Measurements from ENCODE around the gene ZPBP2.

ZPBP2 gene

DNA sequence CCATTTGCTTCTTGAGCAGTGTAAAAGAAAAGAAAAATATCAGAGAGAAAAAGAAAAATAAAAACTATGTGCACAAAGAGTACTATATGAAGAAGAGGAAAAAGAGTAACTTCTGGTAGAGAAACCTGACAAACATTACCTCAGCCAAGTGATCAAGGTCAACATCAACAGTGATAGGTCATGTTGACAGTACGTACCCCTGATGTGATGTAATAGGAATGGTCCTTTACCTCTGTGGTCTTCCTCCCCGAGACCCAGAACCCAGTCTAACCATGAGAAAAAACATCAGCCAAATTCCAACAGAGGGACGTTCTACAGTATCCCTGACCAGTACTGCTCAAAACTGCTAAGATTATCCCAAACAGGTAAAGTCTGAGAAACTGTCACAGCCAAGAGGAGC is 46.0 kb downstream of the ZPBP2 start:
- no peak for DNase-seq (ENCODE audit: low spot score)

DNA sequence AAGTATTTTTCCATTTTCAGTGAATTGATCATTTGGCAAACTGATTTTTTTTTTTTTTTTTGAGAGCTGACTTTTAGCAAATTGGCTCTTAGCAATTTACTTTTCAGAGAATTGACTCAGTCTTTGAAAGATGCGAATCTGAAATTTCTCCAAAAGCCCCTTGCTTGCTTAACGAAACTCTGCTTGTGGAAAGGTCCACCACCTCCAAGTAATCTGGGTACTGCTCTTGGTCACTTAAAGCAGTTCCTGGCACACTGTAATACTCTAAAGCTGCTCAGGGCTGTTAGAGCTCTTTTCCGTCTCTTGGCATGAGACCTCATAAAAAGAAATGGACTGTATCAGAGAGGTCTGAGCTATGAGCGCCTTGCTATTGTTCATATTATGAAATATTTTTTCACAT is 47.6 kb downstream of the ZPBP2 start:
- DNase-seq (ENCODE audit: low spot score) = no peak

DNA sequence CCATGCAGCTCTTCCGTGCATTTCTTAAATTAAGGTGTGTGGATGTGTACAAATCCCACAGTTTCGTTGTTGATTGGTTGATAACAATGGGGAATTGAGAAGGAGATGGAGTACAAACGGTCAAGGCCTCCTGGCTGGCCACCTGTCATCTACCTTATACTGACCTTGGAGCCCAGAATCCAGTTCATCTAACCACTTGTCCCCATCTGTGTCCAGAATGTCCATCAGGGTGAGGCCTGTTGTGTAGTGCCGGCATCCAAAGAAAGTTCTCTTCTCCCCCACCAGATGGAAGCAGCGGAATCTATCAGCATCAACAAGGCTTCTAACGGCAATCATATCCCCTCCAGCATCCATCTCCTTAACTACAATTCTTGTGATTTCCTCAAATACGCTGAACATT is 48.9 kb downstream of the ZPBP2 start:
- DNase-seq (ENCODE audit: low spot score) = no peak

DNA sequence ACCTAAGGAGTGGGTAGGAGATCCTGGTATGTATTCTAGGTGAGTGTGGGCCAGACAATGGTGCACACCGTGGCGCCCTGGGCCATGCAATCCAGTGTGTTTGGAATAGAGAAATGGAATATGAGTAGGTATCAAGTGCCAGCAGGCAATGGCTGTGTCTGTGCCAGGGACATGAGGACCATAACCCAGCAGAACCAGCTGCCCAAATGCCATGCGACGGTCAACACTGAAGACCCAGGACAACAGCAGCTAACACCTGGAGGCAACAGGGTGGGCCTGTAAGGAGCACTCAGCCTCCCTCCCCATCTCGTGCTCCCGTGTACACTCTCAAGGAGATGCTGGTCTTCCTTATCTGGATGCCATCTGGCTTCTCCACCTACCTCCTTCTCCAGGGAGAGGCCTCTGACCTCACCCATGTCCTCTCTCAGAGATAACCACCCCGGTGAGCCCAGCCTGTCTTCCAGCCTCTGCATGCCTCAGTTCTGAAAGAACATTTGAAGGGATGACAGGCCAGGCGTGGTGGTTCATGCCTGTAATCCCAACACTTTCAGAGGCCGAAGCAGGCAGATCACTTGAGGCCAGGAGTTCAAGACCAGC is 51.2 kb downstream of the ZPBP2 start:
- DNase-seq (ENCODE audit: low spot score) = no peak

DNA sequence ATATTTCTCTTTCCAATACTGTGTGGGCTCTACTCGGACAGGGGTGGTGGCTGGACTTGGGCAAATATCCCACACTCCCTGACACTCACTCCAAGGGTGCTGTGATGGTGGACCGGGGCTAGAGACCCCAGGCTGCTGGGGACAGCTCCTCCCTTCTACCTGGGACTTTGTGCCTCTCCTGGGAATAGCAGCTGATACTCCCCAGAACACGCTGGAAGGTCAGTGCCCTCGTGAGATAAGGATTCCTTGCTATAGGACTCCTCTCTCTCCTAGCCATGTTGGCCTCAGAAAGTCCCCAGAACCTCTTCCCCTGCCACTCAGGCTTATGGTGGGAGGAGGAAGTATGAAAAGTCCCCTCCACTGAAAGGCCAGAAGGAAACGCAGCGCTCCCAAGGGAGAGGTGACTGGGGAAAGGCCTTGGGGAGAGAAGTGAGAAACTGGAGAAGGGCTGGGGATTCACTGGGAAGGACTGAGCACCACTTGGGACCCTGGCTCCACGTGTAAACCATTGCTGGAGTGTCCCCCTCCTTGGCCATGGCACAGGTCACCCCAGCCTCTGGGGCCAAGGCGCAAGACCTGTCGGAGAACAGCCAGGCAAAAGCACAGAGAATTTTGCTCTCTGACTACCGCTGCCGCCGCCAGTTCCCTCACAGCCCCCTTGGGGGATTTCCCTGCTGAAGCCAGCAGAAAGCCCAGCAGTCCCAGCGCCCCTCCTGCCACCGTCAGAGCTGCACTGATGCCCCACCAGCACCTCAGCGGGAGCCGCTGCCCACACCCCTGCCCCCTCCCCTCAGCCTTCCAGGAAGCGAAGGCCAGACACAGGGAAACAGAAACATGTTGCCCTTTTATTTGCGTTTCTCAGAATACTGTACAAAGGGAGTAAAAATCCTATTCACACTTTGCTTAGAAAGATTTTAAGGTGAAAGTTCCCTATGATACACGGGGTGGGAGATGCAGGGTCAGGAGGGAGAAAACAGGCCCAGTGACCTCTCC is 52.5 kb downstream of the ZPBP2 start:
- DNase-seq (ENCODE audit: low spot score) = no peak

DNA sequence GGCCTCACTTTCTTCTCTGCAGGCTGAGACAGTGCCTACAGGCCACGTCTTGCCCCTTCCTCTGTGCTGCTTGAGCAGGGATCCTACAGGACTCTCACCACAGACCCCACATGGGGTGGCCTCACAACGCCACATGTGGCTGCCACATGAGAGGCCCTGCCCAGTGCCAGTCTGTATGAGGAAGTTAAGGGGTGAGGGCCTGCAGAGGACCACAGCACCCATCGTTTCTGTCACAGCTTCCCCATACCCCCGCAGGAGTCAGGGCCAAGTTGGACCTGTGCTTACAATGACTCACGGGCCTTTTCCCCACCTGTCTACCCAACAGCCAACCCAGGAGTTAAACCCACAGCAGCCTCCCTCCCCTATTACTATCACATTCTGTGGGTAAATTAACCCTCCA is 53.3 kb downstream of the ZPBP2 start:
- DNase-seq (ENCODE audit: low spot score) = no peak

DNA sequence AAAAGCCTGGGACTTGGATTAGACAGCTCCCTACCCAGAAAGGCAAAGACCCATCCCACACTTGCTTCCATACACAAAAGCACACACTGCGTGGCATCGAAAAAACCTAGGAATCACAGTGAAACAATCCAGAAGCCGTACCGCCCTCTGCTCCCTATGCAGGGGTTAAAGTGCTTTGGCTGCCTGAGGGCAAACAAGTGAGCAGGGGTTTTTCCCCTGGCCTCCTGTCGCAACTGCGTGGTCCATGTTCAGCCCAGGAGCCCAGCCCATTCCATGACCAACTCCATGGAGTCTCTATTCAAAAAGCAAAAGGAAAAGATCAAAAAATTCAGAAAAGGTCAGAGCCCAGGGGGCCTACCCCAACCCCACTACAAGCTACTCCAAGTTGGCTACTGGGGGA is 54.0 kb downstream of the ZPBP2 start:
- no peak for DNase-seq (ENCODE audit: low spot score)

DNA sequence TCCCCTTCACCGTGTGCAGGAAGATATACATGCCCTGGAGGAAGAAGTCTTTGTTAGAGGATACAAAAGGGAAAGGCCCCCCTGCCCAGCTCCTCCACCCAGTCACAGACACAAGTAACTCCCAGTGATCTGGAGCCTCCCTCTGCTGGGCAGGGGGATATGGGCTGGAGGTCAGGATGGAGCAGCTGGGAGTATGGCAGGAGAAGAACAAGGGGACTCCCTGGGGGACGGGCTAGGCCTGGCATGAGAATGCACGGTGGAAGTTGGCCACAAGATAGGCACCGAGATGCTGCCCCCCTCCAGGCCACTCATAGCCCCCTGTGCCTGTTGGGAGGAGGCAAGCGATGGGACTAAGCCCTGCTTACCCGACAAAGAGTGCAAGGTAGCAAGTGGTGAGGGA is 55.2 kb downstream of the ZPBP2 start:
- DNase-seq (ENCODE audit: low spot score) = no peak

DNA sequence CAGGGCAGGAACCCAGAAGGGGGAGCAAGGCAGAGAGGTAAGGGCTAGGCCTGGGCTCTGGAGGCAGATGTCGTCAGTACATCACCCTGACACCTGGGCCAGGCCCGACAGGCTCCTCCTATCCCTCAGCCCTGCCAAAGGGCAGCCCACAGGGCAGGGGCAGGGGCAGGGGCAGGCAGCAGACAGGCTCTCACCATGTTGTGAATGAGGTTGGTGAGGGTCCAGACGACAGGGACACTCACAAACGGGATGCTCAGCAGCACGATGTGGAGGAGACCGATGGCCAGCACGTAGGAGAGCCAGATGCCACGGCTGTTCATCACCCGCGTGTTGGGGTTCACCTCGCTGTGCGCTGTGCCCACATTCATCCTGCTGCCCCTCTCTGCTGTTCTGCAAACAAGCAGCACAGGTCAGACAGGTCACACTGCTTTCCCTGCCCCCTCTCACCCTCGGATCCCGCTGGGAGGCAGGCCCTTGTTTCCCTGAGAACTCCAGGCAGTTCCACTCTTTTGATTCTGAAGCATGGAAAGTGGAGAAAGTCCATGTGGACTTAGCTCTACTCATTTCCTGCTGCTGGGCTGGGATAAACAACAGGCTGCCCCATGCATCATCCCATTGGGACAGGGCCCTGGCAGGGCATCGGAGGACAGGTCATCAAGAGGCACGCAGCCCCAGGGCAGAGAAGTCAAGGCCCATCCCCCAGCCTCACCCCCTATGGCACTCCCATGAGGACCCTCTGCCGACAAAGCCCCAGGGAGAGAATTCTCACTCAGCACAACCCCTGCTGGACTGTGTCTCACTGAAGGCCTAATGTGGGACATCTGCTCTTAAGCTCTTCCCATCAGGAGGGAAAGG is 56.1 kb downstream of the ZPBP2 start:
- DNase-seq (ENCODE audit: low spot score) = no peak

DNA sequence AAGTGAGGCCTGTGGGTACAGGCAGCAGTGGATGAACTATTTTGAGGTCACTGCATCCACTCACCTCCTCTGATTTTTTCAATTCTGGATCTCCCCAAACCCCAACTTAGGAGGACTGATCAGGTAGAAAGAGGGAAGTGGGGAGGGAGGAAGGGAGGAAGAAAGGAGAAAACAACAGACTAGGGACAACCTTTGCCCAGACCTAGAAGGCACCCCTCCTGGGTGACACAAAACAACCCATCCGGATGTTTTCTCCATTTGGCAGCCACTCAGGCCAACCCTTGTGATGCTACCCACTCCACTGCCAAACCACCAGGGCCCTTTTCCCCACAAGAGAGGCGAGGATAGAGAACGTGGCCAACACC is 56.7 kb downstream of the ZPBP2 start:
- DNase-seq (ENCODE audit: low spot score) = no peak

DNA sequence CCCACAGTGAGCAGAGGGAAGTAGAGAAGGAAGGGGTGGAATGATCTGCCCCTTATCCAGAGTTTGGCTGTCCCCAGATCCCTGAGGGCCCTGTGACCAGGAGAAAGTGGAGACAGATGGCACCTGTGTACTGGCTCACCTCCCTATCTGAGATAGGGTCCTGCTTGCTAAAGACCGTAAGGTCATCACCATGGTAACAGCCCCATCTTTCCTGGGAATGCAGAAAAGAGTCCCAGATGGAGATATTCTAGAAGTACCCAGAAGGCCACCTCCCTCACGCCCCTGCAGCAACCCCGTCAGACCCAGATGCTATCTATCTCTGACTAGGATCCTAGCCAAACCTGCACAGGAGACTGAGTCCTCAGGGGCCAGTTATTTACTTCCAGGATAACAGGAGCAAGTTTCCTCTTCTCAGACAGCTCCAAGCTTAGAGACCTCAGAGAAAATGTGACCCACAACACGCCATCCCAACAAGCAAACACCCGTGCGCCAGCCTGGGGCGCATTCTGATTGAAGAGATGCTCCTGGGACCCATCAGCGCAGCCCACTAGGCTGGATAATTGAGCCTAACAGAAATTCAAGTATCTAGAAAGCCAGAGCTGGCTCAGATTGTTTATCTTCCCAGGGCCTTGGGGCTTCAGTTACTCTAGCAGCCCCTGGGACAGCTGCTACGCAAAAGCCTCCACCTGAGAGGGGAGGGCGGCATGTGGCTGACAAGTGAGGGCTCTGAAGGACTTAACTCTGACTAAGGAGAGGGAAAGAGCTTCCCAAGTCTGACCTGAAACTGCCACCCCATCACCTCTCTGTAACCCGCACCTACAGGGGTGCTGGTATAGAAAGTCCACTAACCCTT is 57.5 kb downstream of the ZPBP2 start:
- DNase-seq (ENCODE audit: low spot score) = no peak

DNA sequence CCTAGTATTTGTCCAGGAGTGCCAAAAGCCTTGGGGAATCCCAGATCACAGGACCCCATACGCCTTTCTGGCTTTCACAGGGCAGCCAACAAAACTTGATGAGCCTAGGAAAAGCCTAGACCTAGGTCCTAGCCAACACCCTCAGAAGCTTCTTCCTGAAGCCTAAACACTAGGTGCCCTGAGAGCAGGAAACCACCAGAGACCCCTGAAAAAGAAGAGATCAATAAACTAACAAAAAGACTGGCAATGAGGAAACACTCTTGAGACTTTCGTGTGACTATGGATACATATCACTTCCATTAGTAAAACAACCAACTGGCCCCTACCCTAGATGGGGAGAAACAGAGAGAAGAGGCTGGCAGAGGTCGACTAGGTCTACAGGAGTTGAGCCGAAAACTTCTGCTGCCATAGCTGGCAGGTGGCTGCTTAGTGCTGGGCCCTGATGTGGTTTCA is 58.2 kb downstream of the ZPBP2 start:
- DNase-seq (ENCODE audit: low spot score) = no peak

DNA sequence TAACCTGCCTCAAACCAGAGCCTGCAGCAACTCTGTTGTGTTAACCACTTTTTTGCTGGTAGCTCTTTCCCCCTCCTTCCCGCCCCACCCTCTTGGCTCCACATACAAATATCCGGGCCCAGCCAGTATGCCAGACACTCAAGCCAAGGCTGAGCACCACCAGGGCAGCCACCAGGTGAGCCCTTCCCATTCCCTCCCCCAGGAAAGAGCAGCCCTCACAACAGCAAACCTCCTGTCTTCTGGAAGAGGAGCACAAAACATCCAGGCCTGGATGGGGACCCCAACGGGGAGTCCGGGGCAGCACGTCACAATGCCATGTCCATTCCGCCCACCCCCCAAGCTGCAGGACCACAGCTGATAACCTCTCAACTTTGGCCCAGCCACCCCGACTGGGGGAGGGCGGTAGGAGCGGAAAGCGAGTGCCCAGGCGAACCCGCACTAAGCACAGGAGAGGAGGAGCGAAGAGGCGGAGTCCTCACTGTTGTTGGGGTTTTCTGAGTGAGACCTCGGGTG is 58.6 kb downstream of the ZPBP2 start:
- no peak for DNase-seq (ENCODE audit: low spot score)
